NCI-H226 (cell line): Measurements from ENCODE around the gene ATP4B.

ENCODE experiments used
- DNase-seq: peaks from one replicate; pipeline ENCODE4 v3.0.0-alpha.2; 2015

Gene ATP4B

GRCh38 chr13:113657851-113658741 lies at the start of gene ATP4B:
Gene ATP4B (minus strand): TSS chr13:113658198. CDS start chr13:113658144, 54 bp downstream.
- DNase-seq, result no peak

GRCh38 chr13:113672002-113672651 lies 14.1 kb upstream of the ATP4B start:
- no peak for DNase-seq

DNA sequence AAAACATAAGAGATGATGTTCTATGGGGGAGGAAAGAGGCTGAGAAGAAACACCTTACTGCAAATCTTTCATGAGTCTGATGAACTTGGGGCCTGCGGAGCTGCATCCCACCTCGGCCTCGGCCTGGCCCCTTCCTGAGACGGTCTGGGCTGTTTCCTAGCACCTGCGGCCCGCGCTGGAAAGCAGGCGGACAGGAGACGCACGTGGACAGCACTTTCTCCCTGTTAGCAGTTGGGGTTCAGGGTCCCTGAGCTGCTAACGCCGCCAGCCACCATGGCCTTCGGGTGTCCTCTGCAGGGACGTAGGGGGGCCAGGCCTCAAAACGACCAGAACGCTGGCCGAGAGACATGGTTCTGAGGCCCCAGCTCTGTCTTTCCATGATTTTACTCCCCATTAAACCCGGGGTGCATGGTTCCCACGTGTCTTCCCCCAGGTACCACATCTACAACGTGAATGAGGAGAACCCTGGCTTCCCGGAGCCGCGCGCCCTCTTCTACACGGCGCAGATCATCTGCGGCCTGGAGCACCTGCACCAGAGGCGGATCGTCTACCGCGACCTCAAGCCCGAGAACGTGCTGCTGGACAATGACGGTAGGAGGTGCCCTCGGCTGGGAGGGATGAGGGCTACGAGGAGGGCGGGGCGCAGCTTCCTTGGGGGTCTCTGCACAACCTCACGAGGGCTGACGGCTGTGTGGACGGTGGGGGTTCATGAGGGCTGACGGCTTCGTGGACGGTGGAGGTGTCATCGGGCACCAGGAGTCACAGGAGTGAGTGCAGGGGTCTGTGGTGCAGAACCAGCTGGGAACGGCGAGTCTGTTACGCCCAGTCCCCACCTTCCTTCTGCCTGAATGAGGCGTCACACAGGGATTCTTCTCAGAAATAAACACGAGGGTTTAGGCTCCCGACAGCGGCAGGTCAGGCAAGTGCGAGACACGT lies 13.3 kb upstream of the ATP4B start:
- no peak for DNase-seq

GRCh38 chr13:113670541-113670940 lies 12.5 kb upstream of the ATP4B start:
- DNase-seq, result no peak

GRCh38 chr13:113669755-113670341 lies 11.8 kb upstream of the ATP4B start:
- DNase-seq, result no peak

GRCh38 chr13:113669231-113669754 lies 11.3 kb upstream of the ATP4B start:
- DNase-seq, result no peak

- DNase-seq, result no peak
Observed at GRCh38 chr13:113668491-113668971, 10.5 kb upstream of the ATP4B start.

- DNase-seq, result no peak
Observed at GRCh38 chr13:113667771-113668490, 9.9 kb upstream of the ATP4B start.

- DNase-seq, result no peak
Observed at GRCh38 chr13:113666951-113667701, 9.1 kb upstream of the ATP4B start, which contains the start of gene GRK1. Gene GRK1 (plus strand): TSS chr13:113667219. CDS start chr13:113667387, 168 bp downstream.

DNA sequence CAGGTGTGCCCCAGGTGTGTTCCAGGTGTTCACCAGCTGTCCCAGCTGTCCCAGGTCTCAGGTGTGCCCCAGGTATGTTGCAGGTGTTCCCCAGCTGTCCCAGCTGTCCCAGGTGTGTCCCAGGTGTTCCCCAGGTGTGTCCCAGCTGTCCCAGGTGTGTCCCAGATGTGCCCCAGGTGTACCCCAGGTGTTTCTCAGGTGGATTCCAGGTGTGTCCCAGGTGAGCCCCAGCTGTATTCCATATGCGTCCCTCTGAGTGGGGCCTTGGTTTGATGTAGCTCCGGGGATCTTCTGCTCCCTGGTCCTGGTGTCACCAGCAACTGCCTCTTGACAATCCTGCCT lies 8.3 kb upstream of the ATP4B start:
- DNase-seq, result no peak

GRCh38 chr13:113665597-113666328 lies 7.8 kb upstream of the ATP4B start:
- DNase-seq, result no peak

DNA sequence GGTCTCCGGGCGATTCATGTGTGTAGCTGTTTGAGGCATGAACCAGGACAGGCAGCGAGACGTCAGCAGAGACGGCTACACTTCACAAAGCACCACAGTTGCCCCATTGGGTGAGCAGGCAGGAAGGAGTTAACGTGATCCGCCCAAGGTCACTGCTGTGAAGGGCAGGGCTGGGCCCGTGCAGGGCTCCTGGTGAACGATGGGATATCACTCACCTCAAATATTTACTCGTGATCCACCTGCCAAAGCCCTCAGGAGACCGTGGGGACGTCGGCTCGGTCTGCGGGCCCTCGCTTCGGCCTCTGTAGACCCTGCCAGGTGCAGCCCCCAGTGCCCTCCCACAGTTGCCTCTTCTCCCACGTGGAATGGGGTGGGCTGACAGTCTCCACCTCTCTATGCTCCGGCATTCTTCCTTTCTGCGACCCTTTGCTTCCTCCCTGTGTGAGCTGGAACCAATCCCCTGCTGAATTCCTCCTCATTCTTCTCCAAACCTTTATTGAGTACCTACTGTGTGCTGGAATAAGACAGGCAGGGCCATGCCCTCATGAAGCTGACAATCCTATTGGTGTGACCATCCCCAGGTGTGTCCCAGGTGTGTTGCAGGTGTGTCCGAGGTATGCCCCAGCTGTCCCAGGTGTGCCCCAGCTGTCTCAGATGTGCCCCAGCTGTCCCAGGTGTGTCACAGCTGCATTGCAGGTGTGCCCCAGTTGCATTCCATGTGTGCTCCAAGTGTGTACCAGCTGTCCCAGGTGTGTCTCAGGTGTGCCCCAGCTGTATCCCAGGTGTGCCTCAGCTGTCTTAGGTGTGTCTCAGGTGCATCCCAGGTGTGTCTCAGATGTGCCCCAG lies 7.0 kb upstream of the ATP4B start:
- no peak for DNase-seq

- DNase-seq, result no peak
Observed at GRCh38 chr13:113663934-113664333, 5.9 kb upstream of the ATP4B start.

DNA sequence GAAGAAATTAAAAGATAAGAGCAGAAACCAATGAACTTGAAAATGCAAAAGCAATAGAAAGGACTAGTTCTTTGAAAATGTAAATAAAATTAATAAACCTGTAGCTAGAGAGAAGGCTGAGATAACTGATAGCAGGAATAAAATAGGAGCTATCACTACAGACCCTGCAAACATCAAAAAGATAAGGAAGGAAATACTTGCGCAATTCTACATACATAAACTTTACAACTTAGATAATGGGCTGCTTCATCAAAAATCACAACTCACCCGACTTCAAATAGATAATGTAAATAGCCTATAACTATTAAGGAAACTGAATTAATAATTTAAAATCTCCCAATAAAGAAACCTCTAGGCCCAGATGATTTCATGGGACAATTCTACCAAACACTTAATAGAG lies 3.5 kb upstream of the ATP4B start:
- no peak for DNase-seq

DNA sequence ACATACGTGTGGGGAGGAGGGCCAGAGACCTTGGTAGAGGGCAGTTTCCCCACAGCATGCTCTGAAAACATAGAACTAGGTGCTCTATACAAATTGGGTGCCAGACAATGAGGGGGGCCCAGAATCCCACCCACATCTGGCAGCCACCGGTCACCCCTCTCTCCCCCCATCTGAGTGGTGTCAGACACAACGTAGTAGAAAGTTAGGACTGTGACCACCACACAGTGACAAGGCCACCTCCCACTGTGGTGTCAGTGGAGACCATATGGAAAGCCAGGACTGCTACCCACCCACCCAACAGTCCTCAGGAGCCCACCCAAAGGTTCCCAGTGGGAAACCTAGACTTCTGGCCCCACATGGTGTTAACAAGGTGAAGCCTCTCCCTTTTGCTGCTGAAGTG lies 2.1 kb upstream of the ATP4B start:
- DNase-seq, result no peak

DNA sequence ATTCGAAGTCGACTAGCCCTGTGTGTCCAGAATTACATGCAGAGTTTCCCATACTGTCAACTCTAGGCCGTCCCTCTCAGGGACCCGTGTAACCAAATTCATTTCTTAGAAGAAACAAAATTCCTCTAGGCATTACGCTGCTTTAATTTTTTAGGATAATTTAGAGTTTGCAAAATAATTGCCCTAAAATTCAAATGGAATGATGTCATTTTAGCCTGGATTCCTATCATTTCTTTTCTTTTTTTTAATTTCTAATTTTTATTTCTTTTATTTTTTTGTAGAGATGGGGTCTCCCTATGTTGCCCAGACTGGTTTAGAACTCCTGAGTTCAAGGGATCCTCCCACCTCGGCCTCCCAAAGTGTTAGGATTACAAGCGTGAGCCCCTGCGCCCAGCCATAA lies 1.3 kb upstream of the ATP4B start:
- no peak for DNase-seq

DNA sequence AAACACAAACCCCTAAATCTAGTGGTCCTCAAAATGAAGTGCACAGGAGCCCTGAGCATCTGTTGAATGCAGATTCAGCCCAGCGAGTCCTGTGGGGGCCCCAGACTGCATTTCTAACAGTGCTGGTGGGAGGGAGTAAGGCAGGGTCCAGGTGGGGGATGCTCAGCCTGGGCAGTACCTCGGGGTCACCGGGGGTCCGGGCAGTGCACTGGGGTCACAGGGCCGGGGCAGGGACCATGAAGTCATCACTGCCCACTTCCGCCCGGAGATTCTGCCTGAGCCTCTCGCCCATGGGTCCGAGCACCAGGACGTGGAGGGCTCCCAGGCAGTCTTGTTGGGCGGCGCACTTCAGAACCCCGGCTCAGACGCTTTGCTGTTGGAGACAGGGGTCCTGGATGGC lies 838 bp upstream of the ATP4B start:
- no peak for DNase-seq

DNA sequence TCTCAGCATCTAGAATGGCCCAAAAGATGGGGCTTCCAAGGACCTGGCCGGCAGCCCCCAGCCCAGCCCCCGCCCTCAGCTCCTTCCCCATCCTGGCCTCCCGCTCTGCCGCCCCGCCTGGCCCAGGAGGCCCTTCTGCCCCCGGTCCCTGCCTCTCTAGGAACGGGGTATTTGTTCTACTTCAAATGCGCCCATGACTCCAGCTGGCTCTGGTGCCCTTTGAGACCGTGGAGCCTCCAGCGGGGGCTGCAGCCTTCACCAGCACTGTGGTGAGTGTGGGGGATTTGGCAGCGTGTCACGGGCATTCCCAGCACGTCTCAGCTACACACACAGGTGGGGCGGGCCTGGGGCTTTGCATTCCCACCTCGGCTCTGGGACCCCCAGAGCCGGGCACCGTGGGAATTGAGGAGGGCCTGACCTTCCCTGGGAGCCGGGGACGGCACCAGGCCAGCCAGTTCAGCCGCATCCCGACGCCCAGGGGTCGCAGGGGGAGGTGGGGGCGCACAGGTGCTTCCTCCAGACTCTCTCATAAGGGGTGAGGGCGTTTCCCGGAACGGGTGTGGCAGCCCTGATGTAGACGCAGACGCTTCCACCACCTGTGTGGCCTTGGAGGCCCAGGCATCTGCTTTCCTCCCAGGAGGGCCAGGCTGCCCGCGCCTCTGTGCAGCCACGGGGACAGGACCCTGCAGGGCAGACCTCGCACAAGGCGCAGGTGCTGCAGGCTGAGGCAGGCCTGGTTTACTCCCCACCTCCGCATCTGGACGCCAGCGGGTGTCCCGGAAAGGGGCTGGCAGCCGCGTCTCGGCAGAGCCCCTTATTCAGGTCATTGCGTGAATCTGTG lies 947 bp downstream of the ATP4B start:
- no peak for DNase-seq
